CD4-positive, alpha-beta T cell treated with Interleukin-12 subunit alpha and Interleukin-12 subunit beta, for 1 hour (primary cell): ENCODE measurements around the gene PIP4P1.
"Not testable (repeated sequence)": the region's sequence is repeated elsewhere in the genome, so short reads cannot be mapped to it uniquely, and the experiment has no call there.

Experiments used
- DNase-seq: peaks from one replicate; pipeline ENCODE4 v3.0.0-alpha.2; 2020

Gene PIP4P1

DNA sequence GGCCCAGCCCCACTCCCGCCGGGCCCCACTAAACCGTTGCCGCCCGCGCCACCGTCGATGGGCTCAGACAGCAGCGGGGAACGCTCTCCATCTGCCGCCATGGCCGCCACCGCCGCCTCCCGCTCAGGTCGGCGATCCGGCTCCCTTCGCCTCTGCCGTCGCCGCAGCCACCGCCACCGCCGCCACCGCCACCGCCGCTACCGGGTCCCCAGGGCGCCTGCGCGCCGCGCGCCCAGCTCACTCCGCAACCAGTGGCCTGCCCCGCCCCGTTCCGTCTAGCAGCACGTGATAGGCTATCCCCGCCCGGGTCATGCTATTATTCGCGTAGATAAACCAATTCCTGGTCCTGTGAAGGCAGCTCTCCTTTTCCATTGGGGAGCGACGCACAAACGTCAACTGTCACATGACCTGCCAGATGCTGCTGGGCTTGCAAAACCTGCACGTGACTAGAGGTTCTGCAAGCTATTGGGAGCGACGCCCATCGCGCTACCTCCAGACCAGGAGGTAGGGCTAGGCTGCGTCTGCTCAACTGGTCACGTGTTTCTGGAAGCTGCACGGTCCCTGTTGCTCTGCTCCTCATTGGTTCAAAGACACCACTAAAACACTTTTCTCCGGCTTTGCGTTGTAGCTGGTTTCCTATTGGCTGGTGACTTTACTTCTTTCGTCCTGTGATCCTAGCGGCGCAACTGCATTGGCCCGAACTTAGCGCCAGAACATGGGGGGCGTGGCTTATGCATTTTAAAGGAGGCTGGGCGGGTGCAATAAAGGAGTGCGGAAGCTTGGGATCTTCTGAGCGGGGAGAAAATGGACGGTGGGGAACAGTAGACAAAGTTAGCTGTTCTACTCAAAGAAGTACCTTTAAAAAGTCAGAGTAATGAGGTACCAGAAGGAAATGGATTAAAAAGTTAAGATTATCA is at the start of gene PIP4P1:
PIP4P1 (minus strand) TSS at position 210 of the 917 bp plus-strand sequence; CDS start at position 101, 109 bp downstream.
- DNase-seq = peak; percentile 99

DNA sequence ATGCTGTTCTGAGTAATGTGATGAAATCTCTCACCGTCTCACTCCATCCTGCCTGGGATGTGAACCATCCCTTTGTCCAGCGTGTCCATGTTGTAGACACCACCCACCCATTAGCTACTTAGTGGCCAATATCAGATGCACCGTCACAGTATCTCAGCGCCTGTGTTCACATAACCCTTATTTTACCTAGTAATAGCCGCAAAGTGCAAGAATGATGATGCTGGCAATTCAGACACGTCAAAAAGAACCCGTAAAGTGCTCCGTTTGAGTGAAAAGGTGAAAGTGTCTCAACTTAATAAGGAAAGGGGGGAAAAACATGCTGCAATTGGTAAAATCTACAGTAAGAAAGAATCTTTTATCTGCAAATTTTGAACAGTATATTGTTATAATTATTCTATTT is 47.1 kb upstream of the PIP4P1 start:
- no peak for DNase-seq

- DNase-seq = not testable (repeated sequence)
These were observed 46.3 kb upstream of the PIP4P1 start for GRCh38 chr14:20507537-20507936.

DNA sequence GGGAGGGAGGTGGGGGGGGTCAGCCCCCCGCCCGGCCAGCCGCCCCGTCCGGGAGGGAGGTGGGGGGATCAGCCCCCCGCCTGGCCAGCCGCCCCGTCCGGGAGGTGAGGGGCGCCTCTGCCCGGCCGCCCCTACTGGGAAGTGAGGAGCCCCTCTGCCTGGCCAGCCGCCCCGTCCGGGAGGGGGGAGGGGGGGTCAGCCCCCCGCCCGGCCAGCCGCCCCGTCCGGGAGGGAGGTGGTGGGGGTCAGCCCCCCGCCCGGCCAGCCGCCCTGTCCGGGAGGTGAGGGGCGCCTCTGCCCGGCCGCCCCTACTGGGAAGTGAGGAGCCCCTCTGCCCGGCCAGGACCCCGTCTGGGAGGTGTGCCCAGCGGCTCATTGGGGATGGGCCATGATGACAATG is 45.5 kb upstream of the PIP4P1 start:
- not testable (repeated sequence) for DNase-seq

DNA sequence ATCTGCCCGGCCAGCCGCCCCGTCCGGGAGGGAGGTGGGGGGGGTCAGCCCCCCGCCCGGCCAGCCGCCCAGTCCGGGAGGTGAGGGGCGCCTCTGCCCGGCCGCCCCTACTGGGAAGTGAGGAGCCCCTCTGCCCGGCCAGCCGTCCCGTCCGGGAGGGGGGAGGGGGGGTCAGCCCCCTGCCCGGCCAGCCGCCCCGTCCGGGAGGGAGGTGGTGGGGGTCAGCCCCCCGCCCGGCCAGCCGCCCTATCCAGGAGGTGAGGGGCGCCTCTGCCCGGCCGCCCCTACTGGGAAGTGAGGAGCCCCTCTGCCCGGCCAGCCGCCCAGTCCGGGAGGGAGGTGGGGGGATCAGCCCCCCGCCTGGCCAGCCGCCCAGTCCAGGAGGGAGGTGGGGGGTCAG is 45.0 kb upstream of the PIP4P1 start:
- DNase-seq = not testable (repeated sequence)

DNA sequence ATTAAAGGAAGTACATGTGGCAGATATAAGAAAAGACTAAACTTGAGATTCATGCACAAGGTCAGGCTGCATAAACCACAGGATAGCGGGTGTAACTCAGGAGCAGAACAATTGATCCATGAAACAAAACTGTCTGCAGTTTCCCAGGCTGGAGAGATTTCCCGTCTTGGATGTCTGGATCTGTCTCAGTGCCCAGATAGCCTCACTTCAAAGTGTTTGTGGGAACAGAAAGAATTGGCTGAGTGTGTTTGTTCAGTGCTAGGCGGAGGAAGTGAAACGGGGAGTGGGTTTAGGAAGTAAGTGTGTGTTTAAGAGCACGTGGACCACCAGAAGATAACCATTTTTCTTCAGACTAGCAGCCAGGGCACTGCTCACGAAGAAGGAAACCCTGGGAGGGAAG is 42.7 kb upstream of the PIP4P1 start:
- no peak for DNase-seq

- no peak for DNase-seq
These were observed 40.1 kb upstream of the PIP4P1 start for GRCh38 chr14:20501346-20501745.

DNA sequence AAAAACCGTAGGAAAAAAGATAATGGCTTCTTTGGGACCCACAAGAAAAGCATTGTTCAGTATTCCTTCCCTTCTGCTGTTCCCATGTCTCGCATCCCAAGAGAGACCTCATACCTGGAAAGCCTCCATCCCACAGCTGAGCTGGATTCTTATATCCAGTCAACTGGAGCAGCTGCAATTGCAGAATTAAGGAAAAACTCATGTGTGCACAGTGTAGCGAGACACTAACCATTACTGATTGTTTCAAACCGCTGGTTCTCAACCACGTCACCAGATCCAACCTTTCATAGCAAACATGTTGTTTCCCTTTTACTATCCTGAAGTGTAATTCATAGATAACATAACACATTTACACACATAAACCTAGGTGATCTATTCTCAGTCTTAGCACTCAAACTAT is 38.6 kb upstream of the PIP4P1 start:
- no peak for DNase-seq

DNA sequence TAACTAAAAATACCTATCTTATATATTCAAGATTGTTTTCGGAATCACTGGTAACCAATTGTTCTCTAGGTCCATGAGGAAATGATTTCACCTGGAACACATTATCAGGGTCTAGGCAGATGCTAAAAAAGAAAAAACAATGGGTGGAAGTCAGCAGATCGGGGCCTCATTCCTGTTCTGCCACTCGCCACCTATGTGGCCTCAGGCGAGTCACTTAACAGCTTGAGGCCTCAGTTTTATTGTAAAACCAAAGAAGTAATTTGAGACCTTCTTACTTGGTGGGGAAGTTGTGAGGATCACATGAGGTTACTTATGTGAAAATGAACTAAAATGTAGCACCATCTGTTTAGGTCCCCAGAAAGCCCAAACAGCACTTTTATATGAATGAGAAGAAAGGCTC is 37.9 kb upstream of the PIP4P1 start:
- DNase-seq = no peak

- DNase-seq = no peak
These were observed 37.4 kb upstream of the PIP4P1 start for GRCh38 chr14:20498622-20499021.

- DNase-seq = no peak
These were observed 33.9 kb upstream of the PIP4P1 start for GRCh38 chr14:20494935-20495766.

DNA sequence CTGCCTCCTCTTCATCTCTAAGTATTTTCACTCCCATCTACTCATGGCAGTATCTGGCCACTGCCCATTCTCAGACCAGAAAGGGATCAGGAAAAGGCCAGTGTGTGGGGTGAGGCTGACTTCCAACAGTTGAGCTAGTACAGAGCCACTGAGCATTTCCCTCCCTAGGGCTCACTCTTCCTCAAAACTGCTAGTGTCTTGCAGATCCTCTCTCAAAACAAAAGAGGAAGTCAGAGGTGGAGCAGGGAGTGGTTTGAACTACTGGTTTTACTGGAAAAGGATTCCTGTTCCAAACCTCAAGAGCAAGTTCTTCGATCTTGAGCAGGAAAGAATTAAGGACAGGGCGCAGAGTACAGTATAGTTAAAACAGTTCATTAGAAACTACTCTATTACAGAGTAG is 32.4 kb upstream of the PIP4P1 start:
- no peak for DNase-seq

DNA sequence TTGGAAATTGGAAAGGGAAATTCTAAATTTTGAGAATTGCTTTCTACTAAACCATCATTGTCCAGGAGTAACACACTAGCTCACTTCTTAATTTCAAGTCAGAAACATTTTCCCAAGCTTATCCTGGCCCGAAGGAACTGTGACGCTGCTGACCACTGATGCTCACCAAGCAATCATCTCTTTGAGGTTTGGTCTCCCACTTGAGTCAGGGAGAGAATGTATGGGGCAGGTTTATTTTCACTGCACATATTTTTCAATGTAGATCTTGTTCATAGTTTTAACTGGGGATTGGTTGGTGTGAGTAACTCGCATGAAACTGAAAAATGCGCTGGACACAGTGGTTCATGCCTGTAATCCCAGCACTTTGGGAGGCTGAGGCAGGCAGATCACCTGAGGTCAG is 31.3 kb upstream of the PIP4P1 start:
- no peak for DNase-seq

GRCh38 chr14:20490563-20490962 is 29.3 kb upstream of the PIP4P1 start:
- no peak for DNase-seq

GRCh38 chr14:20489093-20489994 is 28.1 kb upstream of the PIP4P1 start:
- no peak for DNase-seq

- DNase-seq = no peak
These were observed 26.1 kb upstream of the PIP4P1 start for GRCh38 chr14:20487396-20487725.

GRCh38 chr14:20486684-20487395 is 25.6 kb upstream of the PIP4P1 start:
- no peak for DNase-seq

- no peak for DNase-seq
These were observed 24.7 kb upstream of the PIP4P1 start for GRCh38 chr14:20485900-20486299.

DNA sequence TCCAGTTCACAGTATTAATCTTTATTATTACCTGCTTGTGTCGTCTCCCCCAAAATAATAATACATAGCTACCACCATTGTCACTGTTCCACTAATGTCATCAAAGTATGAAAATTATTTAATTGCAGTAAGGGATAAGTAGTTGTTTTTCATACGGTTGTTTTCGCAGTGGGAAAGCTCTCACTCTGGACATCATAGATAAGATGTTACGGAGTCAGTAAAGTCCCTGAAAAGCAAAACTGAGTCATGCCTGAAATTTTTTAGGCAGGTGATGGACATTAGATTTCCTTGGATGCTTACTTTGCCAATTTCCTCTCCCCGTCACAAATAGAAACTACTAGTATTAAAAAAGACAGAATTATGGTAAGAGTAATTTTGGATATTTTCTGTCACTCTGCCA is 21.1 kb upstream of the PIP4P1 start:
- DNase-seq = no peak

DNA sequence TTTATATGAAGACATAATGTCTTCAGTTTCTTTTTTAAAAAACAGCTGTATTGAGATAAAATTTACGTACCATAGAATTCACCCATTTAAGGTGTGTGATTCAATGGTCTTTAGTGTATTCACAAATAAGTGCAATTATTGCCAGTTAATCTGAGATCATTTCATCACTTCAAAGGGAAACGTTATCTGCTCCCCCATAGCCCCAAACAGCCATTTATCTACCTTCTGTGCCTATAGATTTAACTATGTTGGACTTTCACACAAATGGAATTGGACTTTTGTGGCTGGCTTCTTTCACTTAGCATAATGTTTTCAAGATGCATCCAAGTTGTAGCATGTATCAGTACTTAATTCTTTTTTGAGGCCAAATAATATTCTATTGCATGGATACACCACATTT is 17.7 kb upstream of the PIP4P1 start:
- no peak for DNase-seq

- peak; percentile 56 for DNase-seq
These were observed 16.1 kb upstream of the PIP4P1 start for GRCh38 chr14:20477211-20477876.

DNA sequence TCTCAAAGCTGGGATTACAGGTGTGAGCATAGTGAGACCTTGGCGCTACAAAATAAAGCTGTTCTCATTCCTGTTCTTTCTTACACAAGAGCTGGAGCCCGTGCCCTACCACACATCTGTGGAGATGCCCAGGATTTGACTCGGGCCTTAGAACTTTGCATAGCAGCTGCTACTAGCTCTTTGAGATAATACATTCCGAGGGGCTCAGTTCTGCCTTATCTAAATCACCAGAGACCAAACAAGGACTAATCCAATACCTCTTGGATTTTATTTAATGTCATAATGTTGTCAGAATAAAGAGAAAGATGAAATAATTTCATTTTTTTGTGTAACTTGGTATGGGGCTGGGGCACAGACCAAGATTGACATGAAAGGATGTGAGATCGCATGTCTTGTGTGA is 15.5 kb upstream of the PIP4P1 start:
- no peak for DNase-seq
